ENCODE data around the gene ERVFRD-1.

The ERVFRD-1 gene

GRCh38 chr6:11076540-11076939 is 35.0 kb downstream of the ERVFRD-1 start:
- no peaks in the 10 kb centered on the region for H3K9me3 ChIP-seq (ENCODE audit: control insufficient read depth, low read length)
- no peaks in the 10 kb centered on the region for H3K79me2 ChIP-seq
- TF ChIP-seq CTCF (IDR thresholded peaks at IDR 0.05): no peak
- no peaks in the 10 kb centered on the region for H3K27me3 ChIP-seq (ENCODE audit: control insufficient read depth, insufficient read depth, low read length)
- no peaks in the 10 kb centered on the region for H3K36me3 ChIP-seq (ENCODE audit: control insufficient read depth, insufficient read depth, low read length)
- H3K4me2 ChIP-seq (ENCODE audit: low read length): no peak overlapping the region
- no peak overlapping the region for H3K4me3 ChIP-seq (ENCODE audit: low read depth, low read length)
- no peaks in the 10 kb centered on the region for H3K4me1 ChIP-seq
- no peak overlapping the region for H3K9ac ChIP-seq
- H2AFZ ChIP-seq: no peak overlapping the region
- no peak overlapping the region for H3K27ac ChIP-seq

GRCh38 chr6:11072101-11072500 is 39.4 kb downstream of the ERVFRD-1 start:
- Histone ChIP-seq H3K9ac (no peak overlapping the region), H3K9me3 (ENCODE audit: control insufficient read depth, low read length) (no peaks in the 10 kb centered on the region), H3K27ac (no peak overlapping the region), H2AFZ (no peak overlapping the region), H3K4me2 (ENCODE audit: low read length) (no peak overlapping the region), H3K4me1 (peaks cover 11% of the 10 kb centered on the region), H3K36me3 (ENCODE audit: control insufficient read depth, insufficient read depth, low read length) (no peaks in the 10 kb centered on the region), H3K79me2 (no peaks in the 10 kb centered on the region), H3K27me3 (ENCODE audit: control insufficient read depth, insufficient read depth, low read length) (no peaks in the 10 kb centered on the region), H3K4me3 (ENCODE audit: low read depth, low read length) (no peak overlapping the region)
- no peak for TF ChIP-seq CTCF (IDR thresholded peaks at IDR 0.05)

- Histone ChIP-seq H3K4me2 (ENCODE audit: low read length) (no peak overlapping the region), H3K4me1 (peaks cover 11% of the 10 kb centered on the region), H2AFZ (no peak overlapping the region), H3K9ac (no peak overlapping the region), H3K79me2 (no peaks in the 10 kb centered on the region), H3K4me3 (ENCODE audit: low read depth, low read length) (no peak overlapping the region), H3K9me3 (ENCODE audit: control insufficient read depth, low read length) (no peaks in the 10 kb centered on the region), H3K27ac (no peak overlapping the region), H3K27me3 (ENCODE audit: control insufficient read depth, insufficient read depth, low read length) (no peaks in the 10 kb centered on the region), H3K36me3 (ENCODE audit: control insufficient read depth, insufficient read depth, low read length) (no peaks in the 10 kb centered on the region)
- TF ChIP-seq CTCF (IDR thresholded peaks at IDR 0.05): no peak
These were observed 41.8 kb downstream of the ERVFRD-1 start for GRCh38 chr6:11069760-11070159.

- TF ChIP-seq CTCF (IDR thresholded peaks at IDR 0.05): no peak
- no peak overlapping the region for H3K27ac ChIP-seq
- H2AFZ ChIP-seq: peak overlapping the region; percentile 51
- H3K27me3 ChIP-seq (ENCODE audit: control insufficient read depth, insufficient read depth, low read length): no peaks in the 10 kb centered on the region
- no peak overlapping the region for H3K9ac ChIP-seq
- no peaks in the 10 kb centered on the region for H3K9me3 ChIP-seq (ENCODE audit: control insufficient read depth, low read length)
- no peak overlapping the region for H3K4me2 ChIP-seq (ENCODE audit: low read length)
- H3K79me2 ChIP-seq: no peaks in the 10 kb centered on the region
- no peak overlapping the region for H3K4me3 ChIP-seq (ENCODE audit: low read depth, low read length)
- H3K4me1 ChIP-seq: peaks cover 11% of the 10 kb centered on the region
- no peaks in the 10 kb centered on the region for H3K36me3 ChIP-seq (ENCODE audit: control insufficient read depth, insufficient read depth, low read length)
These were observed 44.2 kb downstream of the ERVFRD-1 start for GRCh38 chr6:11067348-11067747.

- Histone ChIP-seq H3K4me1 (peaks cover 11% of the 10 kb centered on the region), H3K4me2 (ENCODE audit: low read length) (no peak overlapping the region)
These were observed 44.8 kb downstream of the ERVFRD-1 start for GRCh38 chr6:11066505-11067347.

More at GRCh38 chr6:11066505-11067347, 44.8 kb downstream of the ERVFRD-1 start:
- no peaks in the 10 kb centered on the region for H3K36me3 ChIP-seq (ENCODE audit: control insufficient read depth, insufficient read depth, low read length)
- no peak overlapping the region for H3K9ac ChIP-seq
- H3K9me3 ChIP-seq (ENCODE audit: control insufficient read depth, low read length): no peaks in the 10 kb centered on the region
- TF ChIP-seq CTCF (IDR thresholded peaks at IDR 0.05): no peak
- no peak overlapping the region for H2AFZ ChIP-seq
- H3K79me2 ChIP-seq: no peaks in the 10 kb centered on the region
- H3K27me3 ChIP-seq (ENCODE audit: control insufficient read depth, insufficient read depth, low read length): no peaks in the 10 kb centered on the region
- no peak overlapping the region for H3K4me3 ChIP-seq (ENCODE audit: low read depth, low read length)
- H3K27ac ChIP-seq: no peak overlapping the region

Data from parathyroid adenoma (tissue), 2 donors.